ENCODE results near the gene CEP70.

DNA sequence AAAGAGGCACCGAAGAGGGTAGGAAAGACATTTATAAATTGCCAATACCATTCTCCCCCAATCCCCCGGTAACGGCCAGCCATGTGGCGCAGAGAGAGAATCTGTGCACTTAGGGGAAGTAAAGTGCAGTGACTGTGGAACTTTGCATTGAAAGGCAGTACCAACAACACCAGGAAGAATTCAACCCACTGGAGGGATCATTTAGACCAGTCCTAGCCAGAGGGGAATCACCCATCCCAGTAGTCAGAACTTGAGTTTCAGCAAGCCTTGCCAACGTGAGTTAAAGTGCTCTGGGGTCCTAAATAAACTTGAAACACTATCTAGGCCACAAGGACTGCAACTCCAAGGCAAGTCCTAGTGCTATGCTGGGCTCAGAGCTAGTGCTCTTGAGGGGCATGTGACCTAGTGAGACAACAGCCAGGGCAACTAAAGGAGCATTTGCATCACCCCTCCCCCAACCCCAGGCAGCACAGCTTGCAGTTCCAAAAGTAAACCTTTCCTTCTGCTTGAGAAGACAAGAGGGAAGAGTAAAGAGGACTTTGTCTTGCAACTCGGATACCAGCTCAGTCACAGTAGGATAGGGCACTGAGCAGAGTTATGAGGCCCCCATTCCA is 15.0 kb downstream of the CEP70 start:
- TF ChIP-seq, protein P1, sequence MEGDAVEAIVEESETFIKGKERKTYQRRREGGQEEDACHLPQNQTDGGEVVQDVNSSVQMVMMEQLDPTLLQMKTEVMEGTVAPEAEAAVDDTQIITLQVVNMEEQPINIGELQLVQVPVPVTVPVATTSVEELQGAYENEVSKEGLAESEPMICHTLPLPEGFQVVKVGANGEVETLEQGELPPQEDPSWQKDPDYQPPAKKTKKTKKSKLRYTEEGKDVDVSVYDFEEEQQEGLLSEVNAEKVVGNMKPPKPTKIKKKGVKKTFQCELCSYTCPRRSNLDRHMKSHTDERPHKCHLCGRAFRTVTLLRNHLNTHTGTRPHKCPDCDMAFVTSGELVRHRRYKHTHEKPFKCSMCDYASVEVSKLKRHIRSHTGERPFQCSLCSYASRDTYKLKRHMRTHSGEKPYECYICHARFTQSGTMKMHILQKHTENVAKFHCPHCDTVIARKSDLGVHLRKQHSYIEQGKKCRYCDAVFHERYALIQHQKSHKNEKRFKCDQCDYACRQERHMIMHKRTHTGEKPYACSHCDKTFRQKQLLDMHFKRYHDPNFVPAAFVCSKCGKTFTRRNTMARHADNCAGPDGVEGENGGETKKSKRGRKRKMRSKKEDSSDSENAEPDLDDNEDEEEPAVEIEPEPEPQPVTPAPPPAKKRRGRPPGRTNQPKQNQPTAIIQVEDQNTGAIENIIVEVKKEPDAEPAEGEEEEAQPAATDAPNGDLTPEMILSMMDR (IDR thresholded peaks at IDR 0.05): no peak
- TF ChIP-seq EZH2 (IDR thresholded peaks at IDR 0.05; ENCODE audit: borderline replicate concordance, insufficient read depth, low read depth, low read length, poor library complexity, severe bottlenecking): no peak

Data from B cell (primary cell).